Esophagus muscularis mucosa (tissue), 4 donors: ENCODE measurements around the gene TRIM34. TPM values are rescaled to one million over a fixed set of nuclear protein-coding genes. Genes with fewer than 3 reads are reported as not detected.

Experiments
- DNase-seq: peaks from one replicate; pipeline ENCODE4 v3.0.0-alpha.2; 2017; ENCODE audit errors: extremely low spot score
- H3K27ac ChIP-seq, 4 donors: fragments of 200-600 bp; sonication (generic); replicated peaks in 1 of 4; 1 replicate in 3 of 4; 2 replicates in 1 of 4; pipeline ENCODE4 v1.5.1; 2016 to 2019; ENCODE audit warnings: mild to moderate bottlenecking in 1 of 4
- H3K27me3 ChIP-seq, 4 donors: fragments of 200-600 bp; sonication (generic); one replicate each; pipeline versions ENCODE4 v1.5.1 to v1.6.0; 2016 to 2019
- H3K36me3 ChIP-seq, 4 donors: fragments of 200-600 bp; sonication (generic); one replicate each; pipeline ENCODE4 v1.5.1; 2016 to 2019
- H3K4me1 ChIP-seq, 4 donors: fragments of 200-600 bp; sonication (generic); one replicate each; pipeline ENCODE4 v1.5.1; 2016 to 2019
- H3K4me3 ChIP-seq, 4 donors: fragments of 200-600 bp; sonication (generic); 1 replicate in 2 of 4; 2 replicates in 2 of 4; pipeline ENCODE4 v1.5.1; 2016 to 2019; ENCODE audit warnings: mild to moderate bottlenecking in 4 of 4, moderate library complexity in 1 of 4
- H3K9me3 ChIP-seq, 4 donors: fragments of 200-600 bp; sonication (generic); 1 replicate in 3 of 4; 2 replicates in 1 of 4; pipeline ENCODE4 v1.5.1; 2016 to 2019
- CTCF ChIP-seq, 3 experiments: fragments of 200-600 bp in 2 of 3; fragments of 450-650 bp in 1 of 3; sonication (generic) in 2 of 3; IDR thresholded peaks; one replicate each; pipeline ENCODE4 v1.5.1; 2017 to 2019; ENCODE audit warnings: antibody characterized with exemption in 3 of 3, mild to moderate bottlenecking in 2 of 3, moderate library complexity in 1 of 3
- EP300 ChIP-seq: sonication (generic); formaldehyde crosslinking; IDR thresholded peaks from one replicate; pipeline ENCODE4 v1.6.1; 2017; ENCODE audit warnings: antibody characterized with exemption
- POLR2A ChIP-seq: fragments of 450-650 bp; IDR thresholded peaks from one replicate; pipeline ENCODE4 v1.6.1; 2017; ENCODE audit warnings: antibody characterized with exemption, moderate library complexity, mild to moderate bottlenecking, low read depth
- POLR2AphosphoS5 ChIP-seq, 2 donors: sonication (generic); formaldehyde crosslinking; IDR thresholded peaks; one replicate each; pipeline ENCODE4 v1.6.1; 2017; ENCODE audit warnings: antibody characterized with exemption in 2 of 2
- WGBS: methylation state at CpG from one replicate; pipeline ENCODE4 v1.1.5; 2018; 5-methylcytosine and 5-hydroxymethylcytosine counted together
- intact Hi-C: fragments of 100-400 bp; cut with DNase I; formaldehyde crosslinking; loops from one replicate; pipeline ENCODE4 v1.15.1; 2023
- total RNA-seq, 4 donors: library from RNA; depleted of rRNA; stranded (reverse); fragments of >200 nt; gene quantifications; one replicate each; pipeline versions ENCODE4 v1.1.0 to v1.2.1, GENCODE V29; 2016

TRIM34 gene
- total RNA-seq, 4 donors from 2014 or later = 3.0 to 5.0 (median 3.9) TPM

DNA sequence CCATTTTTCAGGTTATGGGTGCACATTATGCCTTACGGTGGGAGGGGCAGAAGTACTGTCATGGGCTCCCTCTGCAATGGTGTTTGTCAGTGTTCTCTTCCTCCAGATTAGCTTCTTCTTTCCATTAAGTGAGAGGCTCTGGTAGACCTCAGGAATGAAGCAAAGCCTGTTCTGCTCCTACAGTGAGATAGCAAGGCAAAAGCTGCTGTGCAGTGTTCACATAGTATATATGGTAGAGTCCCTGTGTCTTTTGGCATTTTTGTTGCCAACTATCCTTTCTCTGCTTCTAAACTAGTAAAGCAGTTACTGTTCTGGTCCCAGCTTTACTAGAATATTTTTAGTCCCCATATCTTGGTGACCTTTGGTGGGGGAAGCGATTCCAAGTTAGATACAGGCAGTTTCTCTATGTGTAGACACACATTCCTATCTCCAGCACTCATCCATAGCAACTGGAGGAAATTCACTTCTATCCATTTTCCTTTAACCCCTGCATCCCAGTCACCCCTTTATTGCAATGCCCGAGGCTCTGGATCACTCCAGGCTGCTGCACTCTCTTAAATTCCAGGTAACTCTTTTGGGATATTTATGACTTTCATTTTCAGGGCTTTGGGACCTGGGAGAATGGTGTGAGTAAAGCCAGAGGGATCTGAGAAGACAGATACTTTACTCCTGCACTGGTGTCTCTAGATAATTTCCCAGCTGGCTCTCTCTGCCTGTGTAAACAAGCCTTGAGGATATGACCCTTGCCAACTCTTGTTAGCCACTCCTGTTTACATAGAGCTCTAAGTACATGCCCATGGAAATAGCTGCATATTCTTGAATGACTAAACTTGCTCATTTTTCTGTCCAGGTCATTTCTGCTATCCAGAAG, 3.9 kb upstream of the TRIM34 start:
- no peak for DNase-seq
- H3K27ac ChIP-seq = peak overlapping the region in 3 of 4 donors; percentile 26 to 41 (median 40)
- no peaks in the 10 kb centered on the region for H3K9me3 ChIP-seq
- peaks cover 22 to 32% (median 26%) of the 10 kb centered on the region in 4 donors for H3K4me1 ChIP-seq
- no peak overlapping the region for H3K4me3 ChIP-seq
- intact Hi-C loops = no loop called here
- 39% methylated on average over 3 of the region's 3 CpGs for WGBS
- H3K27me3 ChIP-seq = no peaks in the 10 kb centered on the region
- H3K36me3 ChIP-seq = no peaks in the 10 kb centered on the region
- TF ChIP-seq POLR2AphosphoS5 (IDR thresholded peaks at IDR 0.05) (no peak), EP300 (no peak), CTCF (IDR thresholded peaks at IDR 0.05) (no peak)

DNA sequence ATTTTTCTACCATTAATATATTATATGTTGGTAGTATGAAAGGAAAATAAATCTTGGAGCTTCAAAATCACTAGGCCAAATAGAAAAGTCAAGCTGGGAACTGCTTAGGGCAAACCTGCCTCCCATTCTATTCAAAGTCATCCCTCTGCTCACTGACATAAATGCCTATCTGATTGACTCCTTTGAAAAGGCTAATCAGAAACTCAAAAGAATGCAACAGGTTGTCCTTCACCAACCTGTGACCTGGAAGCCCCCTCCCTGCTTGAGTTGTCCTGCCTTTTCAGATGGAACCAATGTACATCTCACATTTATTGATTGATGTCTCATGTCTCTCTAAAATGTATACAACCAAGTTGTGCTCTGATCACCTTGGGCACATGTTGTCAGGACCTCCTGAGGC, 3.2 kb upstream of the TRIM34 start:
- no peak for TF ChIP-seq CTCF (IDR thresholded peaks at IDR 0.05)
- TF ChIP-seq POLR2A = no peak
- TF ChIP-seq EP300 = no peak
- no peak for TF ChIP-seq POLR2AphosphoS5 (IDR thresholded peaks at IDR 0.05)
- no peak for DNase-seq
- Histone ChIP-seq H3K9me3 (no peaks in the 10 kb centered on the region), H3K27ac (peak overlapping the region in 2 of 4 donors; percentile 26 to 41), H3K4me1 (peaks cover 25 to 34% (median 30%) of the 10 kb centered on the region in 4 donors), H3K36me3 (no peaks in the 10 kb centered on the region), H3K27me3 (no peaks in the 10 kb centered on the region), H3K4me3 (no peak overlapping the region)
- intact Hi-C loops = no loop called here

- intact Hi-C loops = no loop called here
- H3K9me3 ChIP-seq = no peaks in the 10 kb centered on the region
- TF ChIP-seq EP300 (no peak), POLR2A (no peak), CTCF (IDR thresholded peaks at IDR 0.05) (no peak), POLR2AphosphoS5 (IDR thresholded peaks at IDR 0.05) (no peak)
- peaks cover 25 to 34% (median 30%) of the 10 kb centered on the region in 4 donors for H3K4me1 ChIP-seq
- 94% methylated on average over 3 of the region's 3 CpGs for WGBS
- H3K27me3 ChIP-seq = no peaks in the 10 kb centered on the region
- H3K4me3 ChIP-seq = no peak overlapping the region
- no peak overlapping the region for H3K27ac ChIP-seq
- no peak for DNase-seq
- no peaks in the 10 kb centered on the region for H3K36me3 ChIP-seq
Measured at GRCh38 chr11:5622802-5623201, 2.0 kb upstream of the TRIM34 start.

DNA sequence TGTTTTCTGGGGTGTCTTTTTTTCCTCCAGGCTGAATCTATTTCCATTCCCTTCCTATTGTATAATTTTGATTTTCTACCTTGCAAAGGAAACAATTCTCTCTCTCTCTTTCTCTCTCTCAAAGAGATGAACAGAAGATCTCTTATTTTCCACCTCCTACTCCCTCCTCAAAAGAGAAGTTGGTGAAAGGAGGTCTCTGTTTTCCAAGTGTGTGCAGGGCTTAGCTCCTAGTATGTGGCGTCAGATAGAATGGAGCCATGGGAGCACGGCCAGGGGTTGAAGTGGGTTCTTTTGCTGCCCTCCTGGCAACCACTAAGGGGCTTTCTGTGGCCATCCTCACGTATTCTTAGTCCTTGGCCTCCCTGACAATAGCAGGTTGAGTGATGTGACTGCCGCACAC, 480 bp downstream of the TRIM34 start:
- Histone ChIP-seq H3K9me3 (no peaks in the 10 kb centered on the region), H3K4me3 (peak overlapping the region; percentile 58 to 75 (median 63)), H3K4me1 (peaks cover 25 to 34% (median 30%) of the 10 kb centered on the region in 4 donors), H3K27me3 (no peaks in the 10 kb centered on the region), H3K27ac (peak overlapping the region; percentile 66 to 76 (median 74)), H3K36me3 (no peaks in the 10 kb centered on the region)
- TF ChIP-seq POLR2A (no peak), CTCF (IDR thresholded peaks at IDR 0.05) (no peak), EP300 (no peak), POLR2AphosphoS5 (IDR thresholded peaks at IDR 0.05) (no peak)
- intact Hi-C loops = no loop called here
- WGBS = 15% methylated on average over 4 of the region's 4 CpGs
- DNase-seq = no peak
